Ishikawa (cell line): ENCODE measurements around the gene FGD6.

Experiments used
- CEBPB ChIP-seq: IDR thresholded peaks from 2 replicates; pipeline ENCODE4 v1.6.1; 2012
- CREB1 ChIP-seq: IDR thresholded peaks from 2 replicates; pipeline ENCODE4 v1.6.1; 2012; ENCODE audit warnings: low read depth
- EGR1 ChIP-seq: IDR thresholded peaks from 2 replicates; pipeline ENCODE4 v1.6.1; 2012
- EP300 ChIP-seq: IDR thresholded peaks from 2 replicates; pipeline ENCODE4 v1.6.1; 2012; ENCODE audit warnings: borderline replicate concordance
- FOXM1 ChIP-seq: IDR thresholded peaks from 2 replicates; pipeline ENCODE4 v1.6.1; 2012; ENCODE audit warnings: low read depth, borderline replicate concordance
- NFIC ChIP-seq: IDR thresholded peaks from 2 replicates; pipeline ENCODE4 v1.6.1; 2012
- RAD21 ChIP-seq: IDR thresholded peaks from 2 replicates; pipeline ENCODE4 v1.6.1; 2012; ENCODE audit warnings: low read depth
- REST ChIP-seq: IDR thresholded peaks from 2 replicates; pipeline ENCODE4 v1.6.1; 2012; ENCODE audit warnings: low read depth, mild to moderate bottlenecking
- TAF1 ChIP-seq: IDR thresholded peaks from 2 replicates; pipeline ENCODE4 v1.6.1; 2012; ENCODE audit warnings: low read depth, mild to moderate bottlenecking
- TCF12 ChIP-seq: IDR thresholded peaks from 2 replicates; pipeline ENCODE4 v1.6.1; 2012; ENCODE audit warnings: low read depth
- TEAD4 ChIP-seq: IDR thresholded peaks from 2 replicates; pipeline ENCODE4 v1.6.1; 2012
- YY1 ChIP-seq: IDR thresholded peaks from 2 replicates; pipeline ENCODE4 v1.6.1; 2012; ENCODE audit warnings: low read depth
- ZBTB7A ChIP-seq: IDR thresholded peaks from 2 replicates; pipeline ENCODE4 v1.6.1; 2012; ENCODE audit warnings: low read depth
- TF ChIP-seq, protein P1 (sequence below): IDR thresholded peaks from 2 replicates; pipeline ENCODE4 v1.6.1; 2012
- TF ChIP-seq, protein P2 (sequence below): IDR thresholded peaks from 2 replicates; pipeline ENCODE4 v1.6.1; 2012

The FGD6 gene

DNA sequence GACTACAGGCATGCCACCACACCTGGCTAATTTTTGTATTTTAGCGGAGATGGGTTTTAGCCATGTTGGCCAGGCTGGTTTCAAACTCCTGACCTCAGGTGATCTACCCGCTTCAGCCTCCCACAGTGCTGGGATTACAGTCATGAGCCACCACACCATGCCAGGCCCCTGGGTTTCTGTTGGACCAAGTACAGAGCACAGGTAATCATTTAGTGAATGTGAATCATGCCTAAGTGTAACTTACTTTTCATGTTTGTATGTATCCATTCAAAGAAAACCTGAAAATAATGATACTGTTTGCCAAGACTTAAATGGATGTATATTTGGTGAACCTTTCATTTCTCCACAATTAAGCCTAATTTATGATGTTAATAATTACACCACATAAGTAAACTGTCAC is 65.9 kb downstream of the FGD6 start:
- TF ChIP-seq TAF1 = no peak
- TF ChIP-seq EGR1 = no peak
- no peak for TF ChIP-seq TCF12
- no peak for TF ChIP-seq TEAD4
- no peak for TF ChIP-seq ZBTB7A

- TF ChIP-seq CEBPB (no peak), NFIC (no peak), RAD21 (no peak)
These were observed 66.8 kb downstream of the FGD6 start for GRCh38 chr12:95150501-95150900.

DNA sequence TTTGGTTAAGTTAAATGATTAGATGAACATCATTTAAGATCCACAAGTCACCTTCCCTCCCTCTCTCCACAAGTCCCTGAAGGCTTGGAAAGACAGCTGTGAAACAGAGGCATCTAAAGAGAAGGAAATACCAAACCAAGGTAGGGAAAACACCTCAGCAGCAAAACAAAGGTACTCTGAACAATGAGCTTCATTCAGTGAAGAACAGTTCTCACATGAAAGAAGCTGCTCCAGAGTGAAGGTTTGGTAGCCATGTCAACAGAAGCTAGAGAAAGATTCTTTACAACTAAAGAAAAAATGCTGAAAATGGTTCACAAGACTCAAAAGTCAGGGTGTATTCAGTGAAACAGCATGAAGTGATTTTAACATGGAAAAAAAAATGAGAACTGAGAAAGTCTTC is 69.4 kb downstream of the FGD6 start:
- TF ChIP-seq CREB1 (no peak), CEBPB (no peak), TCF12 (no peak), ZBTB7A (no peak), NFIC (no peak), REST (no peak), EGR1 (no peak)
- TF ChIP-seq, protein P1, sequence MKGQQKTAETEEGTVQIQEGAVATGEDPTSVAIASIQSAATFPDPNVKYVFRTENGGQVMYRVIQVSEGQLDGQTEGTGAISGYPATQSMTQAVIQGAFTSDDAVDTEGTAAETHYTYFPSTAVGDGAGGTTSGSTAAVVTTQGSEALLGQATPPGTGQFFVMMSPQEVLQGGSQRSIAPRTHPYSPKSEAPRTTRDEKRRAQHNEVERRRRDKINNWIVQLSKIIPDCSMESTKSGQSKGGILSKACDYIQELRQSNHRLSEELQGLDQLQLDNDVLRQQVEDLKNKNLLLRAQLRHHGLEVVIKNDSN = no peak

GRCh38 chr12:95146769-95147168 is 70.5 kb downstream of the FGD6 start:
- TF ChIP-seq ZBTB7A (no peak), REST (no peak), EGR1 (no peak), CEBPB (no peak), RAD21 (no peak), FOXM1 (no peak), EP300 (no peak)
- TF ChIP-seq, protein P1 = no peak
- TF ChIP-seq, protein P2, sequence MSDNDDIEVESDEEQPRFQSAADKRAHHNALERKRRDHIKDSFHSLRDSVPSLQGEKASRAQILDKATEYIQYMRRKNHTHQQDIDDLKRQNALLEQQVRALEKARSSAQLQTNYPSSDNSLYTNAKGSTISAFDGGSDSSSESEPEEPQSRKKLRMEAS = no peak

- TF ChIP-seq TAF1 = no peak
- no peak for TF ChIP-seq REST
- no peak for TF ChIP-seq FOXM1
- TF ChIP-seq CEBPB = no peak
- TF ChIP-seq NFIC = no peak
- TF ChIP-seq ZBTB7A = no peak
- no peak for TF ChIP-seq RAD21
- no peak for TF ChIP-seq CREB1
- TF ChIP-seq EGR1 = no peak
- TF ChIP-seq TEAD4 = no peak
- no peak for TF ChIP-seq YY1
- no peak for TF ChIP-seq EP300
These were observed 73.6 kb downstream of the FGD6 start for GRCh38 chr12:95143621-95144205.
